Right lobe of liver (tissue), 6 donors: ENCODE results near the gene ADCK2. TPM values are rescaled to one million over a fixed set of nuclear protein-coding genes. Genes with fewer than 3 reads are reported as not detected.

Source experiments
- ATAC-seq, 4 donors: fragments of 200-7000 bp; cut with Tn5 transposase; one replicate each; pipeline ENCODE4 v1.9.1; 2020; ENCODE audit warnings: mild to moderate bottlenecking in 4 of 4, moderate library complexity in 4 of 4
- DNase-seq, 3 donors: peaks; one replicate each; pipeline ENCODE4 v3.0.0-alpha.2; 2020
- H3K27ac ChIP-seq, 3 donors: fragments of 200-600 bp; one replicate each; pipeline ENCODE4 v1.8.0; 2022
- H3K27me3 ChIP-seq, 2 donors: fragments of 200-600 bp; one replicate each; pipeline ENCODE4 v1.8.0; 2022
- H3K36me3 ChIP-seq, 4 donors: fragments of 200-600 bp; sonication (generic) in 1 of 4; one replicate each; pipeline versions ENCODE4 v1.5.1 to v1.8.0; 2017 to 2022; ENCODE audit warnings: control low read depth in 1 of 4
- H3K4me1 ChIP-seq, 4 donors: fragments of 200-600 bp; sonication (generic) in 1 of 4; one replicate each; pipeline versions ENCODE4 v1.5.1 to v1.8.0; 2017 to 2022; ENCODE audit warnings: control low read depth in 1 of 4
- H3K4me3 ChIP-seq, 3 donors: fragments of 200-600 bp; one replicate each; pipeline ENCODE4 v1.8.0; 2022
- H3K9me3 ChIP-seq, 4 donors: fragments of 200-600 bp; sonication (generic) in 1 of 4; one replicate each; pipeline versions ENCODE4 v1.5.1 to v1.8.0; 2017 to 2022; ENCODE audit warnings: control low read depth in 1 of 4
- CTCF ChIP-seq, 4 donors: fragments of 200-600 bp in 3 of 4; fragments of 450-650 bp in 1 of 4; IDR thresholded peaks; one replicate each; pipeline versions ENCODE4 v1.5.1 to v1.8.0; 2016 to 2022; ENCODE audit warnings: antibody characterized with exemption in 4 of 4, mild to moderate bottlenecking in 2 of 4
- POLR2A ChIP-seq: fragments of 450-650 bp; IDR thresholded peaks from one replicate; pipeline ENCODE4 v1.6.1; 2017; ENCODE audit warnings: antibody characterized with exemption, mild to moderate bottlenecking
- WGBS: methylation state at CpG from one replicate; pipeline ENCODE4 v1.1.6; 2018; ENCODE audit warnings: low coverage, low lambda C conversion rate; ENCODE audit not compliant: insufficient coverage; ENCODE audit errors: missing lambda C conversion rate; 5-methylcytosine and 5-hydroxymethylcytosine counted together
- intact Hi-C, 2 donors: fragments of 100-400 bp; cut with DNase I; formaldehyde crosslinking; loops; one replicate each; pipeline versions ENCODE4 v1.11.2 to v1.14.1; 2022
- total RNA-seq, 6 experiments: library from RNA; depleted of rRNA in 2 of 6; stranded (reverse); fragments of >200 nt in 2 of 6; fragmentation: NEBNext Ultra II Directional in 3 of 6; extraction: Animal tissue kit (Norgen Biotek cat#: 25700) in 3 of 6; gene quantifications; one replicate each; pipeline versions ENCODE4 v1.1.0 to v1.2.4, GENCODE V29; 2016 to 2023
- donor health status: DM: no; HTN: yes; CAD: no.
- donor health status: DM: no; HTN: no; CAD: no.
- donor health status: DM: no; HTN: no; CAD: no.
- donor health status: DM: no; HTN: yes; CAD: no.
- donor health status: DM: no; HTN: yes; CAD: no.

Gene ADCK2
- total RNA-seq, 6 experiments from 2014 or later, result 7.8 to 13.9 (median 10.2) TPM

GRCh38 chr7:140653319-140654108 lies 19.2 kb upstream of the ADCK2 start:
- 18% methylated on average over 15 of the region's 15 CpGs for WGBS
- intact Hi-C loops, result loop anchor here (2.0 to 5.0 kb wide), 2 partner anchors 135 to 136 kb away; no protein-coding TSS in a partner anchor
- peak; percentile 64 to 90 (median 82) for DNase-seq

GRCh38 chr7:140654109-140654387 lies 18.7 kb upstream of the ADCK2 start:
- intact Hi-C loops, result loop anchor here in 1 of 2 donors (5.0 kb wide), 1 partner anchor 137 kb away; no protein-coding TSS in a partner anchor
- H3K4me1 ChIP-seq, result peaks cover 0 to 18% (median 1%) of the 10 kb centered on the region in 4 donors
- TF ChIP-seq CTCF (IDR thresholded peaks at IDR 0.05) (no peak), POLR2A (no peak)
- H3K27ac ChIP-seq, result peak overlapping the region in 1 of 3 donors; percentile 6
- H3K36me3 ChIP-seq, result no peaks in the 10 kb centered on the region
- H3K4me3 ChIP-seq, result no peak overlapping the region
- no peaks in the 10 kb centered on the region for H3K9me3 ChIP-seq
- H3K27me3 ChIP-seq, result no peaks in the 10 kb centered on the region
- whole genome bisulfite sequencing, result 28% methylated on average over 2 of the region's 2 CpGs
- no peak for DNase-seq
- ATAC-seq, result no peak

More at GRCh38 chr7:140653319-140654108, 19.2 kb upstream of the ADCK2 start:
- Histone ChIP-seq H3K27me3 (no peaks in the 10 kb centered on the region), H3K9me3 (no peaks in the 10 kb centered on the region), H3K27ac (peak overlapping the region in 1 of 3 donors; percentile 50), H3K4me1 (peaks cover 0 to 18% (median 1%) of the 10 kb centered on the region in 4 donors), H3K4me3 (no peak overlapping the region), H3K36me3 (no peaks in the 10 kb centered on the region)
- ATAC-seq, result peak; percentile 81 to 90 (median 84)
- TF ChIP-seq POLR2A (no peak), CTCF (IDR thresholded peaks at IDR 0.05) (peak; percentile 85 to 96 (median 86))

GRCh38 chr7:140654661-140655060 lies 18.1 kb upstream of the ADCK2 start:
- H3K36me3 ChIP-seq, result no peaks in the 10 kb centered on the region
- H3K27ac ChIP-seq, result no peak overlapping the region
- H3K27me3 ChIP-seq, result no peaks in the 10 kb centered on the region
- 90% methylated on average over 4 of the region's 4 CpGs for WGBS
- no peak for TF ChIP-seq CTCF (IDR thresholded peaks at IDR 0.05)
- no peak for TF ChIP-seq POLR2A
- ATAC-seq (no peak), DNase-seq (no peak)
- H3K9me3 ChIP-seq, result no peaks in the 10 kb centered on the region
- H3K4me3 ChIP-seq, result no peak overlapping the region
- intact Hi-C loops, result loop anchor here in 1 of 2 donors (5.0 kb wide), 1 partner anchor 137 kb away; no protein-coding TSS in a partner anchor
- H3K4me1 ChIP-seq, result peaks cover 0 to 18% (median 1%) of the 10 kb centered on the region in 4 donors

- H3K9me3 ChIP-seq, result no peaks in the 10 kb centered on the region
- H3K4me3 ChIP-seq, result no peak overlapping the region
- TF ChIP-seq CTCF (IDR thresholded peaks at IDR 0.05) (no peak), POLR2A (no peak)
- no peaks in the 10 kb centered on the region for H3K36me3 ChIP-seq
- intact Hi-C loops, result no loop called here
- DNase-seq (no peak), ATAC-seq (no peak)
- WGBS, result 84% methylated on average over 10 of the region's 16 CpGs
- no peaks in the 10 kb centered on the region for H3K27me3 ChIP-seq
- peaks cover 0 to 18% (median 1%) of the 10 kb centered on the region in 4 donors for H3K4me1 ChIP-seq
- peak overlapping the region in 1 of 3 donors; percentile 37 for H3K27ac ChIP-seq
Observed at GRCh38 chr7:140655511-140656408, 17.0 kb upstream of the ADCK2 start.
